ENCODE data around the gene LRMDA. TPM values are rescaled to one million over a fixed set of nuclear protein-coding genes. Genes with fewer than 3 reads are reported as not detected.
A peak's percentile ranks its signal among the peaks of the same experiment; 100 is the strongest.

Gene LRMDA
- total and polyA plus RNA-seq, 2 donors (not counting 3 experiments of a cell fraction or from before 2014, with no cell fraction given): 9.7 to 18.0 TPM

- H3K36me3 ChIP-seq (ENCODE audit: control insufficient read depth in 2 of 2, extremely low read depth in 1 of 2, insufficient read depth in 2 of 2, low read length in 2 of 2): no peaks in the 10 kb centered on the region
- H3K79me2 ChIP-seq (ENCODE audit: control insufficient read depth, insufficient read depth, low read length): no peaks in the 10 kb centered on the region
- H2AFZ ChIP-seq (ENCODE audit: low read depth, low read length): peak overlapping the region; percentile 47
- peaks cover 23% of the 10 kb centered on the region for H3K4me1 ChIP-seq (ENCODE audit: control insufficient read depth, extremely low read depth, insufficient read depth, low read length)
- dilution Hi-C loops (cut with MboI; ENCODE audit: extremely low pct_ligation_motif_present, low sequenced_read_pairs): no loop called here
- H3K9ac ChIP-seq (replicated peaks; ENCODE audit: extremely low read depth, insufficient read depth, low read length): no peak overlapping the region
- no peaks in the 10 kb centered on the region for H3K9me1 ChIP-seq (replicated peaks; ENCODE audit: control insufficient read depth, extremely low read depth, insufficient read depth, low read length)
- no TSS peak for BruUV-seq (replicated peaks)
- POLR2A ChIA-PET: no interaction called here
- H4K20me1 ChIP-seq (replicated peaks; ENCODE audit: control insufficient read depth, extremely low read depth, insufficient read depth, low read length): no peaks in the 10 kb centered on the region
- FAIRE-seq (no peak), DNase-seq (ENCODE audit: low read depth, low spot score) (no peak)
- no peak overlapping the region for H3K4me3 ChIP-seq (replicated peaks in 1 of 3; ENCODE audit: insufficient read depth in 1 of 3, low read depth in 1 of 3, low read length in 3 of 3)
- no peak overlapping the region for H3K4me2 ChIP-seq (ENCODE audit: insufficient read depth, low read length)
- CTCF ChIA-PET: no interaction called here
- TF ChIP-seq GATA2 (IDR thresholded peaks at IDR 0.05; ENCODE audit: insufficient read depth, insufficient read length, low read depth, low read length): peak; percentile 53
- TF ChIP-seq POLR2A (IDR thresholded peaks at IDR 0.05; ENCODE audit: low read depth, low read length): no peak
- no peak overlapping the region for H3K27ac ChIP-seq (ENCODE audit: insufficient read depth, low read depth, low read length)
- intact Hi-C loops (cut with micrococcal nuclease): loop anchor here (5.0 kb wide), 1 partner anchor 137 kb away; no protein-coding TSS in a partner anchor
- H3K27me3 ChIP-seq (ENCODE audit: control insufficient read depth in 2 of 2, insufficient read depth in 2 of 2, low read length in 2 of 2): no peaks in the 10 kb centered on the region
- no peaks in the 10 kb centered on the region for H3K9me3 ChIP-seq (replicated peaks; ENCODE audit: control insufficient read depth, insufficient read depth, low read length)
Observed at GRCh38 chr10:76354921-76355320, 923.5 kb downstream of the LRMDA start.

GRCh38 chr10:76356557-76356956 lies 925.1 kb downstream of the LRMDA start:
- Histone ChIP-seq H3K79me2 (ENCODE audit: control insufficient read depth, insufficient read depth, low read length) (no peaks in the 10 kb centered on the region), H3K9me3 (replicated peaks; ENCODE audit: control insufficient read depth, insufficient read depth, low read length) (no peaks in the 10 kb centered on the region), H3K4me1 (ENCODE audit: control insufficient read depth, extremely low read depth, insufficient read depth, low read length) (peaks cover 21% of the 10 kb centered on the region), H3K27ac (ENCODE audit: insufficient read depth, low read depth, low read length) (no peak overlapping the region), H2AFZ (ENCODE audit: low read depth, low read length) (no peak overlapping the region), H3K4me3 (replicated peaks in 1 of 3; ENCODE audit: insufficient read depth in 1 of 3, low read depth in 1 of 3, low read length in 3 of 3) (no peak overlapping the region), H3K9ac (replicated peaks; ENCODE audit: extremely low read depth, insufficient read depth, low read length) (no peak overlapping the region), H3K4me2 (ENCODE audit: insufficient read depth, low read length) (no peak overlapping the region), H3K36me3 (ENCODE audit: control insufficient read depth in 2 of 2, extremely low read depth in 1 of 2, insufficient read depth in 2 of 2, low read length in 2 of 2) (no peaks in the 10 kb centered on the region), H3K9me1 (replicated peaks; ENCODE audit: control insufficient read depth, extremely low read depth, insufficient read depth, low read length) (no peaks in the 10 kb centered on the region), H3K27me3 (ENCODE audit: control insufficient read depth in 2 of 2, insufficient read depth in 2 of 2, low read length in 2 of 2) (no peaks in the 10 kb centered on the region), H4K20me1 (replicated peaks; ENCODE audit: control insufficient read depth, extremely low read depth, insufficient read depth, low read length) (no peaks in the 10 kb centered on the region)
- no peak for FAIRE-seq
- POLR2A ChIA-PET: no interaction called here
- intact Hi-C loops (cut with micrococcal nuclease) (no loop called here), dilution Hi-C loops (cut with MboI; ENCODE audit: extremely low pct_ligation_motif_present, low sequenced_read_pairs) (no loop called here)
- CTCF ChIA-PET: no interaction called here
- BruUV-seq (replicated peaks): no TSS peak
- no peak for TF ChIP-seq CTCF (IDR thresholded peaks at IDR 0.05; ENCODE audit: extremely low read depth in 1 of 2, insufficient read depth in 1 of 2, low read depth in 1 of 2, low read length in 2 of 2)
- no peak for TF ChIP-seq GATA2 (IDR thresholded peaks at IDR 0.05; ENCODE audit: insufficient read depth, insufficient read length, low read depth, low read length)
- no peak for TF ChIP-seq FOS (IDR thresholded peaks at IDR 0.05; ENCODE audit: borderline replicate concordance, insufficient read depth, low read length)
- no peak for TF ChIP-seq EZH2 (IDR thresholded peaks at IDR 0.05; ENCODE audit: borderline replicate concordance, low read depth, low read length, severe bottlenecking)
- DNase-seq (ENCODE audit: low read depth, low spot score): no peak
